IPS-18c (cell line): ENCODE measurements around the gene VEPH1.

Experiments used
- H3K4me3 ChIP-seq: 2 replicates; pipeline ENCODE4 v1.7.0; 2013; ENCODE audit warnings: low read depth, mild to moderate bottlenecking, low read length, moderate library complexity; ENCODE audit not compliant: insufficient read depth
- H3K9me3 ChIP-seq: one replicate; pipeline ENCODE4 v1.6.1; 2013; ENCODE audit warnings: mild to moderate bottlenecking, low read length, moderate library complexity; ENCODE audit not compliant: control insufficient read depth, insufficient read depth

Gene VEPH1

DNA sequence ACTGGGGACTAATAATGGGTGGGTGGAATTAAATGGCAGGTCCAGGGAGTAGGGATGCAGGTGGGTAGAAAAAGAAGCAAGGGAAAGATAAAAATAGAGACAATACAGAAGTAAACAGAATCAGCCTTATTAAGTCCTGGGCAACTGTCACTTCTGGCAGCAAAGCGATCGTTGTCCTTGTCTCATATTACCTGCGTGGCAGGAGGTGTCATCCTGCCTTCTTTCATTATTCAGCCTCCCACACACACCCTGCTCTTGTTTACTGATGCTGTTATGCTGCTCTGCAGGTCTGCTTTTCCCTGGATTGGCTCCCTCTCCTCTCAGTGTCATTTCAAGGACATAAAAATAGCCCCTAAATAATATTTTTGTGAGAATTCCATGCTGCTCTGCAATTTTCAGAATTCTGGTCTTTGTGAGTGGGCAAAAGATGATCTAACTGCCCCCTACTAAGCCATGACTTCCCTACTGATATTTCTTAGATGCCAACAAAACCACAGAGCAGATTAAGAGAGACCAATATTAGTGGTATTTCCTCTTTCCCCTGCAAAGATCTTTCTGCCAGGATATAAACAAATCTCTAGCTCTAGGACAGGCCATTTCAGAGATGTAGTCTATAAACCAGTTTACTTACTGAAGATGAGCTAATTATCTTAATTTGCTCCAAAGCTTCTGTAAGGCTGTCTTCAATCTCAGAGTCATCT, 8.5 kb downstream of the VEPH1 start:
- Histone ChIP-seq H3K9me3 (no peaks in the 10 kb centered on the region), H3K4me3 (no peak overlapping the region)

DNA sequence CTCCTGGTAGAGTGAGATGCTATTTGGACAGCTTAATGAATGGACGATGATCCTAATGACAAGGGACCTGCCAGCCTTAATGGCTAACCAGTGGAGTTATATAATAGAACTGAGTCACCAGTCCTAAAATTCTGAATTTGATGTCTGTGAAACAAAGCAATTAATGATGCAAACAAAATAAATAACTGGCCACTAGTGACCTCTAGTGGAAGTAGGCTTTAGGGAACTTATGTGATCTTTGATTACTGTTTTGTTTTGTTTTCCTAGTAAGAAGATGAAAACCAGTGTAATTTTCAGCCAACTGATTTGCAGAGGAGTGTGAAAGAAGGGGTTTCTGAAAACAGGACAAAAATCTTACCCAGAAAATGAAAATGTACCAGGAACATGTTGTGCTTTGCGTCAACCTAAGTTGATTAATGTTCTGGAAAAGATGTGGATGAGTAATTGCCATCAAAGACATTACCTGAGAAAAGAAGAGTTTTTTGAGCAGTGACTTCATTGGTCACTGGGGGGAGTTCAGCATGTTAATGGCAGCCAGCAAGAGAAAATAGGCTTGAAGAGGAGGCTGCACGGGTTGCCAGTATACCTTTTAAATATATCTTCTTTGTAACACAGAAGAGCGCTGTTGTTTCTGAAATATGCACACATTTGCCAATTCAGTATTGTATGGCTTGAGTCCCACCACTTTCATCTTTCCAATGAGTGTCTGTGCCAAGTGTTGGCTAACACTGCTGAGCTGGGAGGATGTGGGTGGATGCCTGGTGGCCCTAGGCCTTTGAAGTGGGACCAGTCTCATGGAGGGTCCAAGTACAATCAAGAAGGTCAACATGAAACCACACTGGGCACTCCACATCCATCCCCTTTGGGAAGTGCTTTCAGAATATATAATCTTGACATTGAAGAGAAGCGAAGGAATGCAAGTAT, 9.3 kb downstream of the VEPH1 start:
- no peak overlapping the region for H3K4me3 ChIP-seq

DNA sequence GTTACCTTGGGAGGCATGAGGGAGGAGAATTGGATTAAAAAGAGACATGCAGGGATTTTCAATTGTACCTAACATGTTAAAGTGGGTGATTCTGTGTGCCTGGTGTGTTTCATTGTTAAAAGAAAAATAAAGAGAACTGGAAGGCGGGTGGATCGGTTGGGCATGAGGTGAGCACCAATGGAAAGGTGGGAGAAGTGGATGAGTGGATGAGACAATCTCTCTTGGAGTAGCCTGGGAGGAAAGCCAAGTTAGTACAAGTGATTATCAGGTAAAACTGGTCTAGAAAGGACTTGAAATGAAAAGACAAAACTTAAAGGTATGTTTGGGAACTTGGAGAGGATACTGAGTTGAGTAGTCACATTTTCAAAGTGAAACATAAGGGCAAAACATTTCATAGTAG, 12.1 kb downstream of the VEPH1 start:
- Histone ChIP-seq H3K9me3 (no peaks in the 10 kb centered on the region), H3K4me3 (no peak overlapping the region)

More for the DNA sequence above, 9.3 kb downstream of the VEPH1 start:
- no peaks in the 10 kb centered on the region for H3K9me3 ChIP-seq

DNA sequence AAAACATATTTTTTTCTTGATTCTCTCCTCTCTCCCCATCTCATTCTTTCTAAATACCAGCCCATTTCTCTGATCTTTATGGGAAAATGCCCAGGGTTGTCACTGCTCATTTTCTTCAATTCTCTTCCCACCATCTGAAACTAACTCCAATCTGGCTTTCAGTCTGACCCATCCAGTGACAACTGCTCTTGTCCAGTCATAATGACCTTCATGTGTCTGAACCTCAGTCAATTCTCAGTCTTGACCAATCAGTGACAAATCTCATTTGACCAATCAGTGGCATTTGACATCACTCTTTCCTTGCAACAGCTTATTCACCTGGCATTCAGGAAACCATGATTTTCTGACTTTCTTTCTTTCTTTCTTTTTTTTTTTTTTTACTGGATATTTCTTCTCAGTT, 15.1 kb downstream of the VEPH1 start:
- H3K4me3 ChIP-seq: no peak overlapping the region

GRCh38 chr3:157487339-157487738, 15.9 kb downstream of the VEPH1 start:
- H3K9me3 ChIP-seq: no peaks in the 10 kb centered on the region
- H3K4me3 ChIP-seq: no peak overlapping the region

More for the DNA sequence above, 15.1 kb downstream of the VEPH1 start:
- no peaks in the 10 kb centered on the region for H3K9me3 ChIP-seq

DNA sequence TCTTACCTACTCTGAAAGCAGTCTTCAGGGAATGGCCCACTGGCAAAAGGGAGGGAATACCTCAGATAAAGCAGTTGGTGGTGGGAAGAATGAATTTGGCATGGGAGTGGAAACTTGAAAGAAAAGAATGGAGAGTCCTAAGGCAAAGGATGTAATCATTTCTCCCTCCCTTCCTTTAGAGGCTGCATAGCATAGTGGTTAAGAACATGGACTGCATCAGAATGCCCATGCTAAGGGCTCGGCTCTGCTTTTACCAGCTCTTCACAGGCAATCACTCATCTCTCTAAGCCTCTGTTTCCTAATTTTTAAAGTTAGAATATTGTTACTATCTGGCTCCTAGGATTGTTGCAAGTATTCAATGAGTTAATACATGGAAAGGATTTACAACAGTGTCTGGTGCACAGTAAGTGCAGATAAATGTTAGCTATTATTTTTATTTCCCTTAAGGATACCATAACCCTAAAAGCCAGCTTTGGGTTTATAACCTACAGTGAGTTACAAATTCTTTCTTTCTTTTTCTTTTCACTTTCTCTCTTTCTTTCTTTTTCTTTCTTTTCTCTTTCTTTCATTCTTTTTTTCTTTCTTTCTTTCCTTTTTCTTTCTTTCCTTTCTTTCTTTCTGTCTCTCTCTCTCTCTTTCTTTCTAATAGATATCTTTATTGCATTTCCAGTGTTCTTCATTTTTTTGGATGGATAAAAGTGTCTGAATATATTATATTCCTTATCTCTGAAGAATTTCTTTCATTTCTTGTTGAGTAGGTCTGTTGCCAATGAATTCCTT, 23.6 kb downstream of the VEPH1 start:
- no peaks in the 10 kb centered on the region for H3K9me3 ChIP-seq
- H3K4me3 ChIP-seq: no peak overlapping the region

- no peaks in the 10 kb centered on the region for H3K9me3 ChIP-seq
- H3K4me3 ChIP-seq: no peak overlapping the region
These were observed 25.8 kb downstream of the VEPH1 start for GRCh38 chr3:157477441-157477840.

DNA sequence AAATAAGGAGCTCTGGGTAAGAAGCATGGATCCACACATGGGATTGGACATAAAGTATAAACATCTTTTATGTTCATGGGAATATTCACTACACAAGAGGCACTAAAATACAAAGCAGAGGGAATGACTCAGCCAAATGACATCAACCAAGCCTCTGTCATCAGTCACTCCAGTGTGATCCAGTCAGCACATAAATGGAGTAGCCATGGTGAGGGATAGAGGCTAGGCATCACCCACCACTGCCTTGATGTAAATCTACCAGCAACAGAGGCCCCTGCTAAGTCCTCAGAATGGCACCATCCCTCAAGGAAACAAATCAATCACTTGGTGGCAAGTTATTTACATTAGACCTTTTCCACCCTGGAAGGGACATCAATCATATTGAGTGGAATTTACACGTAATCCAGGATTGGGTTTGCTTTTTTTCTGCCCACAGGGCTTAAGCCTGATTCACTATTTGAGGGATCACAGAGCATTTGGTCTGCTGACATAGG, 27.2 kb downstream of the VEPH1 start:
- Histone ChIP-seq H3K9me3 (no peaks in the 10 kb centered on the region), H3K4me3 (no peak overlapping the region)

DNA sequence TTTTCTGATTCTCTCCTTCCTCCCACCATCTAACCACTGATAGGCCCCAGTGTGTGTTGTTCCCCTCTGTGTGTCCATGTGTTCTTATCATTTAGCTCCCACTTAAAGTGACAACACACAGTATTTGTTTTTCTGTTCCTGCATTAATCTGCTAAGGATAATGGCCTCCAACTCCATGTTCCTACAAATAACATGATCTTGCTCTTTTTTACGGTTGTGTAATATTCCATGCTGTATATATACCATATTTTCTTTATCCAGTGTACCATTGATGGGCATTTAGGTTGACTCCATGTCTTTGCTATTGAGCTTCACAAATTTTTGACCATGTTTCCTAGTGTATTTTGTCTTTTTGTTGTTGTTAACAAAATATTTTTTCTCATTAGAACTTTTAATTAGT, 30.6 kb downstream of the VEPH1 start:
- H3K4me3 ChIP-seq: no peak overlapping the region
- H3K9me3 ChIP-seq: no peaks in the 10 kb centered on the region

DNA sequence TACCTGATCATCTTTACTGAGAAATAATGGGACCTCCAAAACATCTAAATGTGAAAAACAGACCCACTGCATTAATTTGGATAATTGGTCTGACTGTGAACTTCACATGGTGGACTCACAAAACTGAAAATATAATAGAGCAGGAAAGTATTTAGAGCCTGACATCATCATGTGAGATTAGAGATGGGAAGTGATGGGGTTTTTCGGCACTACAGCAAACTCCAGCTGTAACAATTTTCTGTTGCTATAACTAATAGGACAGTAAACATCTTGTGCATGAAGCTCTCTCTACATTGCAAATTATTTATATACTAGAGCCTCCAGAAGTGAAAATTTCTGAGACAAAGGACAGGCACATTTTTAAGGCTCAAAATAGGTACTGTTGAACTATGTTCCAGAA, 32.2 kb downstream of the VEPH1 start:
- Histone ChIP-seq H3K9me3 (no peaks in the 10 kb centered on the region), H3K4me3 (no peak overlapping the region)

DNA sequence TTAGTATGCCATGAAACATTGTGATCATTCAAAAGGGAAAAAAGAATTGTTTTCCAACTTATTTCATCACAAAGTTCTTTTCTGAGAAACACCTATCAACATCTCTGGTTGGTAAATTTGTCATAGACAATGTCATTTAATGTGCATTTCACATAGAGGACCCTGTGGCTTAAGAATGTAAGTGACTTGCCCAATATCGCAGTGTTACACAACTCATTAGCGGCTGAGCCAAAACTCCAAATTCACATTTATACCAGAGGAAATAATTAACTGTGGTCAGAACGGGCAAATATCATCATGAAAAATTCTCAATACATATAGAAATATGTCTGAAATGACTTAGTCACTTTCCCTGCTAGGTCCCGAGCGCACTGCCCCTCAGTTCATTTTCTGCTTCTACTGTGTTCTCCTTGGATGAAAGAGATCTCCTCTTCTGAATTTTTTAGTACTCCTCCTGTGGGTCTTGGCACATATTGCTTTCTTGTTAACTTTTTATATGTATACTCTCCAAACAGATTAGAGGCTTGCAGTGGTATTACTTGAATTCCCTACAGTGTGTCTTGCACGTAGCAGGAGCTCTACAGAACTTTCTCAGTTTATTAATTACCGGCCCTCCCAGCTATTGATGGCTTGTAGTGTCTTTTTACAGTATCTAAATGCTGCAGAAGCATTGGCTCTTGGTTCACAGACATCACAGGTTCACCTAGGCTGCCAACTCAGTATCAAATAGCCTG, 33.5 kb downstream of the VEPH1 start:
- H3K4me3 ChIP-seq: no peak overlapping the region
- no peaks in the 10 kb centered on the region for H3K9me3 ChIP-seq

DNA sequence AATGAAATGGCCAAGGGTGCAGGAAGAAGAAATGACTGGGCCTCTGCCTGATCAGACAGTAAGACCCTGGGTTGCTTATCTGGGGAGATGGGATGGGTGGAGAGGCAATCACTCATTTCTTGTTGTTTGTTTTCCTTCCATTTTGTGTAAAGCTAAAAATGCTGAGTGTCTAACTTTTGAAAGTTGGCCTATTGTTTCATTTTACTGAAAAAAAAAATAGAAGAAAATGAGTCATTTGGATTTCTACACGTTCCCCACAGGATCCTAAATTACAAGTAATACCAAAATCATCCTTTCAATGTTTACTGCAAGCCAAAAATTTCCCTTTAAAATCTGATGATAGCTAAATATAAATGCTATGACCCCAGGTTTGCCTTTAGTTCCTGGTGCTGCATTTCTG, 36.0 kb downstream of the VEPH1 start:
- H3K4me3 ChIP-seq: no peak overlapping the region
- no peaks in the 10 kb centered on the region for H3K9me3 ChIP-seq

DNA sequence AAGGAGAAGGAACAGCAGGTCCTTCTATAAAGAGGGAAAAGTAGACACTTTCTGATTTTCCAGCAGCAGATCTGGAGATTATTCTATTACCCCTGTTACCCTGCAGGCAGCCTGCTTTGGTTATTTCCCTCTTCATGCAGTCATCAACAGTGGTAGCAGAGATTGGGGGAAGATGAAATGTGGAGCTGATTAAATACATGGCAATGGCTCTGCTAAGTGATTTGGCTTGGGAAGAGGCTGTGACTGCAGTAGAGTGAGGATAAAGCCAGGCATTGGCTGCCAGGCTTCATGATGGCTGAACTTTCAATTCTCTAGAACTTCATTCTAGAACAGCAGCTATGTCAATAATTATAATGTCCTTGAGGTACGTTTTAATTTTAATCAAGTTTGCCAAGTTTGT, 37.5 kb downstream of the VEPH1 start:
- no peaks in the 10 kb centered on the region for H3K9me3 ChIP-seq
- no peak overlapping the region for H3K4me3 ChIP-seq

GRCh38 chr3:157464321-157464720, 38.9 kb downstream of the VEPH1 start:
- no peaks in the 10 kb centered on the region for H3K9me3 ChIP-seq
- H3K4me3 ChIP-seq: no peak overlapping the region

GRCh38 chr3:157463816-157464215, 39.4 kb downstream of the VEPH1 start:
- Histone ChIP-seq H3K9me3 (no peaks in the 10 kb centered on the region), H3K4me3 (no peak overlapping the region)

GRCh38 chr3:157460253-157460652, 43.0 kb downstream of the VEPH1 start:
- no peaks in the 10 kb centered on the region for H3K9me3 ChIP-seq
- H3K4me3 ChIP-seq: no peak overlapping the region

DNA sequence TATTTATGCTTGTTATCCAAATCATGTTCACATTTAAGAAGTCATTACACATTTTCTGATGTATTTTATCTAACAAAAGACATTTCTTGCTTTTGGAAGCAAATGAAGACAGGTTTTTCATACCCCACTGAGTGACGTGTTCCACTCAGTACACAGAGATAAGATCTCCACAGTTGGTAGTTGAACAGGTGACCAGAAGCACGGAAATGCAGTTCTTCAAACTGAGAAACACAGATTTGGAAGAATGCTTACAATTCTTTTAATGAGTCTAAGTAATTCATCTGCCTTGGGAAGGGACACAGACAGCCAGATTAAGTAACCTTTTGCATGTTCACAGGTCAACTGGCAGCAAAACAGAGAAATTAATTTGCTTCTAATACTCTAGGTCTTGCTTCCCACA, 43.5 kb downstream of the VEPH1 start:
- no peaks in the 10 kb centered on the region for H3K9me3 ChIP-seq

More for the DNA sequence above, 43.5 kb downstream of the VEPH1 start:
- H3K4me3 ChIP-seq: no peak overlapping the region
